ENCODE data around the gene LEFTY2.
A peak's percentile ranks its signal among the peaks of the same experiment; 100 is the strongest.
"Not testable (repeated sequence)": the region's sequence is repeated elsewhere in the genome, so short reads cannot be mapped to it uniquely, and the experiment has no call there.

Gene LEFTY2

DNA sequence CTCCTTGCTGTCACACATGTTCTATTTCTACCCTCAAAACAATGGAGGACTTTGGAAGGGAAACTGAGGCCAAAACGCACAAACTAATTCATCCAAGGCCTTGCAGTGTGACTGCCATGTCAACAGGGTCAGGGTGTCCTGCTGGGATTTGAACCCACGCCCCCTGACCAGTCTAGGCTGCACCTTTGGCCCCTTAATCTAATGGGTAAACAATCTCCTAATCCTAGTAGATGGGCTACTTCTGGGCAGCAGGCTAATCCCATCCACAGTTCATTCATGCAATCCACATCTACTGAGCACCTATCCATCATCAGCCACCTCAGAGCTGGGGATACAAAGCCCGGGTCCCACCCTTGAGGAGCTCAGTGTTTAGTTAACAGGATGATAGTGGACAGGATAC, 17.0 kb upstream of the LEFTY2 start:
- DNase-seq (ENCODE audit: insufficient read length, low spot score) (no peak), FAIRE-seq (no peak)

DNA sequence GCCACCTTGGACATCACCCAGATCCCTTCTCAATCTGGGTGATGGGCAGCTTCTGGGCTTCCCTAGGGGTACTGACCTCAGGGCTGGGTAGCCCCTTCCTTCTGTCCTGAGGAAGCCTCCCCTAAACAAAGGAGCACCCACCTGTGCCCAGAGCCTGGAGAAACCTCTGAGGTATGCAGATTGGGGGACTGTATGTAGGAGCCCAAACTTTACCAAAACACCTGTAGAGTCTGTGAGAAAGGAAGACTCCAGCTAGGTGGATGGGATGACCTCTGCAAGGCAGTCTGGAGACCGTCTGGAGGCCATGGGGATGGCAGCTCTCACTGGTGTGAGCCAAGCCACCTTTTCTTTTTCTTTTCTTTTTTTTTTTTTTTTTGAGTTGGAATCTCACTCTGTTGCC, 13.7 kb upstream of the LEFTY2 start:
- FAIRE-seq (no peak), DNase-seq (ENCODE audit: insufficient read length, low spot score) (no peak)

DNA sequence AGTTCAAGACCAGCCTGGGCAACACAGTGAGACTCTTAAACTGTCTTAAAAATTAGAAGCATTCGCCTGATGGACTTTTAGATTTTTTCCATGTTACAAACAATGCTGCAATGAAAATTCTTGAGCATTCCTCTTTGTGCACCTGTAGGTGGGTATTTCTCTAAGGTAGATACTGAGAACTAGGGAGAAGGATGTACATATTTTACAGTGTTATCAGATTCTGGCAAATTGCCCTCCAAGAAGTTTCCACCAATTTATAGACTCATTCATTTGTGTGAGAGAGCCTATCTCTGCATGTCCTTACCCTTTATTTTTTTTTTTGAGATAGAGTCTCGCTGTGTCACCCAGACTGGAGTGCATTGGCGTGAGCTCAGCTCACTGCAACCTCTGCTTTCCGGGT, 12.3 kb upstream of the LEFTY2 start:
- DNase-seq (ENCODE audit: insufficient read length, low spot score) (no peak), FAIRE-seq (no peak)

DNA sequence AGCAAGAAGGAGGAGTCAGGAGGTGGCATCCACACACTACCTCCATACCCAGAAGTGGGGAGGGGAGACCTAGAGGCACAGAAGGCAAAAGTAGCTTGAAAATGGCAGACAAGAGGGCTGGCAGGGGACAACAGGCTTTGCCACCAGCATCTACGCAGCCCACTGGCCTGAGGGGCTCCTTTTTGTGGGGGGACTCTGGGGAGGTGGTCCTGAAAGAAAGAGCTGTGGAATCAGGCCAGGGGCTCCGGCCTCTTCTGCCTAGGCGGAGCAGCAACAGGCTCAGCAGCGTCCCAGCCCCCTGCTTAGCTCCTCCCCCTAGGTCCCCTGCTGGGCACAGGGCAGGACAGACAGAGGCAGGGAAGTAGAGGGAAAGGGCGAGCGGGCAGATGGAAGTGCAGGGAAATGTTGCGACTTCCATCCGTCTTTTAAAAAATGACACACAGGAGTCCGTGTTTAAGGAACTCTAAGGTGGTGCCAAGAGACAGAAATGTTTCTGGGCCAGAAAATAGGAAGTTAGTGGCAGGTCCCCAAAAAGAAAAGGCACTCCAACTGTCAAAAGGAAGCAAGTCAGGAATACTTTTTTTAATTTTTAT, 10.0 kb upstream of the LEFTY2 start:
- FAIRE-seq, result no peak
- no peak for DNase-seq (ENCODE audit: insufficient read length, low spot score)

DNA sequence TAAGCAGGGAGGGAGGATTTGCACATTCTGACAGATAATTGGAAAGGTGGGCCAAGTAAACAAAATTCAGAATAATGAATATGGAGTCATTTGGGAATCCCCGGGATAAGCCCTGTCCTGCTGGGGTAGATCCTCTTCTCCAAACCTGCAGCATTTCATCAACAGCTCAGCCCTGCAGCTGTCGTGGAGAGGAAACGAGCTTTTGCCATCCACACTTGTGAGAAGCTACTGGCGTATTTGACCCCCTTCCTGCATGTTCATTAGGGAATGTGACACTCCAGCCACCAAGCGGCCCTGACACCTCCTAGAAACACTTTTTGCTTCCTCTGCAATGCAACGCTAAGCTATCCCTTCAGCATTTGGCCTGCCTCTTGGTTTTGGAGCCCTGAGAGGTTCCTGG, 8.0 kb upstream of the LEFTY2 start:
- no peak for FAIRE-seq
- DNase-seq (ENCODE audit: insufficient read length, low spot score), result no peak

DNA sequence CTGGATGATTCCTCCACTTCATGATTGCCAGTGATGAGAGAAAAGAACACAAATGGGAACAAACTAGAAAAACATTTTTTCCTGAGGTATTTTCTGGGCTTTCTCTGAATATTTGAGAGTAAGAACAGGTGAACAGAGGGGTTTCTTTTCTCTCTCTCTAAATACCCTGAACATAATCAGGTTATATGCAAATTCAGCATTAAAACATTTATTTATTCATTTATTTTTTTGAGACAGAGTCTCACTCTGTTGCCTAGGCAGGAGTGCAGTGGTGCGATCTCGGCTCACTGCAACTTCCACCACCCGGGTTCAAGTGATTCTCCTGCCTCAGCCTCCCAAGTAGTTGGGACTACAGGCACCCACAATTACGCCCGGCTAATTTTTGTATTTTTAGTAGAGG, 5.8 kb upstream of the LEFTY2 start:
- FAIRE-seq (no peak), DNase-seq (ENCODE audit: insufficient read length, low spot score) (no peak)

DNA sequence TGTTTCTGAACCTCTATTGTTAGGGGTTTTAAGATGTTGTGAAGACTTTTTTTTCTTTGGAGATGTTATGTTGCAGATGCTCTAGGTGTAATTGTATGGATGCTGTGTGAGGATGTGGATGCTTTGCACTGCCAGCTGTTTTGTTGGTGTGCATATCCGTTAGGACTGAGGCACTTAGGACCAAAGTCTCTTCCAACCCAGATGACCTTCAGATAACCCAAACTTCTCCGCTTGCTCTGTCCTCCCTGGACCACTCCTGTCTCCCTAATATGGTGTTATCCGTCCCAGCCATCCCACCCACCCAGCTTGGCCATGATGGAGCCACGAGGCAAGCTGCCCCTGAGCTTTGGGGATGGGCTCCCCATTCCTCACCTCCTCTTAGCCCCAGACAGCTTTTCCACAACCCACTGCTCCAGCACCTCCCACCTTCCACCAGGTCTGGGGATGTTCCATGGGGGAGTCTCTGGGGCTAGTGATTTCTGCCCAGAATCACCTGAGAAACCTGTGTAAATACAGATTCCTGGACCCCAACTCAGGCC, 5.1 kb upstream of the LEFTY2 start:
- DNase-seq (ENCODE audit: insufficient read length, low spot score) (no peak), FAIRE-seq (no peak)

DNA sequence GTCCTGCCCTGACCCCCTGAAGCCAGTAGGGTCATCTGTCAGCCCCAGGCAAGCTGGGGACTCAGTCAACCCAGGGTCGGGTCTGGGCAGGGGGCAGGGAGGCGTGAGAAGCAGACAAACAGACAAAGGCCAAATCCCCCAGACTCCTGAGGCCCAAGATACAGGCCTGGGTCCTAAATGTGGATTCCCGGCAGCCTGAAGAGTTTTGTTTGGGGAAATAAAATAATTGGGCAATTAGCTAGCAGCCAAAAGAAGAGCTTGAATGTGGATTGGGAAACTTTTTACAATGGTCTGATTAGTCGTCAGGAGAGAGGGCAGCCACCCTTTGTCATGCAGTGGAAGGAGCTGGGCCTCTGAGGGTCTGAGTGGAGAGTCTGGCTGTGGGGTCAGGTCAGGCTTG, 4.5 kb upstream of the LEFTY2 start:
- DNase-seq (ENCODE audit: insufficient read length, low spot score) (no peak), FAIRE-seq (no peak)

DNA sequence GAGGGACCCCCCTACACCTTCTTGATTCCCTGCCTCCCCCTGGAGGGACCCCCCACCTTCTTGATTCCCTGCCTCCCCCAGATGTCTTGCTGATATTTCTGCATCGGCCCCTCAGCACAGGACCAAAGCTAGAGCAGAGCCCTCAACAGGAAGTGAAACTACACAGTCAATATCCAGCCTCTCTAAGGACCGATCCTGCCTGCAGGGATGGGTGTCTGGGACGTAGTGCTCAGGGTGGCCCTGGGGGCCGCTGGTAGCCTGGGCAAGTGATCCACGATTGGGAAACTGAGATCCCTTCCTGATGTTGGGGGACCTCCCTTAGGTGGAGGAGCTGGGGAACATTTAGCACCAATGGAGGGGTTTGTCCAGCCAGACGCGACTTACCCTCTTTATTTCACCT, 3.9 kb upstream of the LEFTY2 start:
- DNase-seq (ENCODE audit: insufficient read length, low spot score) (peak; percentile 69), FAIRE-seq (peak; percentile 93)

DNA sequence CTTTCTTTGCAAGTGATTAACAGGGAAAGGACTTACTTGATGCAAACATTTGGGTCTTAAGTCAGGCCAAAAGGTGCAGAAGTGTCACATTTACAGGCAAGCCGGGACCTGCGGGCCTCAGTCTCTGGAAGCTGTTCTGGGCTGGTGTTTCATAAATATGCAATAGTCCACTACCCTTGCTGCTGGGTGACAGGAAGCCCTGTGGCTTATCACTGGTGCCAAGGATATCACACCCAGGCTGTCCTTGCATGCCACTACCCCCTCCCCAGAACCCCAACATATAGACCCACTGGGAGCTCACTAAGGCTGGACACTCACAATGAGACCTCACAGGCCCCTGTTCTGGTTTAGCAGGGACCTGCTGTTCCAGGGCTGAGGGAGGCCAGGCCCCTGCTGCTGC, 3.4 kb upstream of the LEFTY2 start:
- FAIRE-seq, result no peak

DNA sequence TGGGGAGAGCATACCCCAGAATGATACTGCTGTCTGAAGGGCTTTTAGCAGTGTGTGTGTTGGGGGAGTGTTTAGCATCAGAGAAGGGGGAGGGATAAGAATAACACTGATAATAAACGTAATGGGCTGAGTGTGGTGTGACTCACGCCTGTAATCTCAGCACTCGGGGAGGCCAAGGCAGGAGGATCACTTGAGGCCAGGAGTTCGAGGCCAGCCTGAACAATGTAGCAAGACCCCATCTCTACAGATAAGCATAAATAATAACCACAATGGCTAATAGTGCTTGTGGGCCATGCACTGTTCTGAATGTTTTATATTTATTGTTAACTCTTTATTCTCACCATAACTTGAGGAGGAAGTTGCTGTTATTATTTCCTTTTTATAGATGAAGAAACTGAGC, 2.6 kb upstream of the LEFTY2 start:
- no peak for FAIRE-seq
- no peak for DNase-seq (ENCODE audit: insufficient read length, low spot score)

More for the DNA sequence above, 3.4 kb upstream of the LEFTY2 start:
- DNase-seq (ENCODE audit: insufficient read length, low spot score), result no peak

DNA sequence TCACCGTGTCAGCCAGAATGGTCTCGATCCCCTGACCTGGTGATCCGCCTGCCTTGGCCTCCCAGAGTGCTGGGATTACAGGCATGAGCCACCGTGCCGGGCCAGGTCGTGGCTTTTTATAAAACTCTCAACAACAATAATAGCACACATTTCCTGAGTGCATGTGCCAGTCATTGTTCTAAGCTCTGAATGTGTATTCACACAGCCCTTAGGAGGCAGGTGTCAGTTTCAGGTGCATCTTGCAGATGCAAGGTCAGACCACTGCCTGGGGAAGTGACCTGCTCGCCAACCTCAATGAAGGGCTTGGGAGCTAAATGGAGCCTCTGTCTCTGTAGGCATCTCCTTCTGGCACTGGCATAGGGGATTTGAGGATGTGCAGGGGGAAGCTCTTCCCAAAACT, 1.6 kb upstream of the LEFTY2 start:
- peak; percentile 64 for DNase-seq (ENCODE audit: insufficient read length, low spot score)
- FAIRE-seq, result peak; percentile 83

DNA sequence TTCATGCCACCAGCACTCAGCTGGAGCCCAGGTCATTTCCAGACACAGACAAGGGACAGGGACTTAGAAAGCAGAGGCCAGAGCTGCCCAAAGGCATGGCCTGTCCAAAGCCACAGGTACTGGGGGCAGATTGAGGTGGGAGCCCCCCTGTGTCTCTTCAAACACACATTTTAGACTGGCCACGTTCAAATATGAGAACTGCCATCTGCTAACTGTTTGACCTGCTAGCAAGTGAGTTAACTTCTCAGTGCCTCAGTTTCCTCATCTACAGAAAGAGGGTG, 862 bp upstream of the LEFTY2 start:
- peak; percentile 35 for FAIRE-seq
- no peak for DNase-seq (ENCODE audit: insufficient read length, low spot score)

DNA sequence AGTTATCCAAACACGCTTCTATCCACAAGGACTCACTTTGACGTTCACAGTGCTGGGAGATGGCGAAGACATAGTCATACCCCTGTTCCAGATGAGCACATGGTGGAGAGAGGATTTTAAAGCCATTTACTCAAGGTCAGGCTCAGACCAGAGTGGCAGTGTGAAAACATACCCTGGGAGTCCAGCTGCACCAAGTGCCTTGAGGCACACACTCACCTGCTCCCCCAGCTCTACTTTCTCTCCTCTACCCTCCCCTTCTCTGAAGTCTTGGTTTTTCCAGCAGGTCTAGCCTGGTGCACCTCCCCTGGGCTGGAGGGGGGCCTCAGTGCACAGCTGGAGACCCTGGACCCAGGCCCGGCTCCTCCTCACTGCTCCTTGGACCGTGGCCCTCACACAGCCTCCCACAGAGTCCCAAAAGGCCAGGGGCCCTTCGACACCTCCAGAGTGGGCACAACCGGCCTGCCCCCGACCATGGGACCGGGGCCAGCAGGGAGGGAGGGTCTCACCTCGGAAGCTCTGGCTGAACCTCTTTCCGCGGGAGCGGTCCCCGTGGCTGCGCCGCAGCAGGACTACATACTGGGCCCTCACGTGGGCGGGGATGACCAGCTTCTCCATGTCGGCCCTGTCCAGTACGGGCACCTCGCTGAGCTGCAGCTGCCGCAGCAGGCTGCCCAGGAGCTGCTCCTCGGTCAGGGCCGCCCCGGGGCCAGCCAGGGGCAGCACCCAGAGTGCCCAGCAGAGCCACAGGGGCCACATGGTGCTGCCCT, 452 bp downstream of the LEFTY2 start:
- DNase-seq (ENCODE audit: insufficient read length, low spot score) (no peak), FAIRE-seq (no peak)

DNA sequence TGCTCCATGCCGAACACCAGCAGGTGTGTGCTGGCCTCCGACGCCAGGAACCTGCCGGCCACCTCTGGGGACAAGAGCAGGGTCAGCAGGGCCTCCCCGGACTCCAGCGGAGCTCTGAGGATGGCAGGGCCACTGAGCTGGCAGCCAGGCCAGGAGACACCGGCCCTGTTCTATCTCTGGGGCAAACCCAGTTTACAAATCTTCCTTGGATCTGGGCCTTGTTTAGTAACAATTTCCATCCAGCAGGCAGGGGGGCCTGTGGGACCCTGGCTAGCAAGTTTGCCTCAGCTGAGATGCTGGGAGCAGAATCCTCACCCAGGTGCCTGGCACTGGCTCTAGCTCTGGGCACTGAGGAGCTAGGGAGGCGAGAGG, 1.1 kb downstream of the LEFTY2 start:
- not testable (repeated sequence) for FAIRE-seq; DNase-seq (ENCODE audit: insufficient read length, low spot score)

DNA sequence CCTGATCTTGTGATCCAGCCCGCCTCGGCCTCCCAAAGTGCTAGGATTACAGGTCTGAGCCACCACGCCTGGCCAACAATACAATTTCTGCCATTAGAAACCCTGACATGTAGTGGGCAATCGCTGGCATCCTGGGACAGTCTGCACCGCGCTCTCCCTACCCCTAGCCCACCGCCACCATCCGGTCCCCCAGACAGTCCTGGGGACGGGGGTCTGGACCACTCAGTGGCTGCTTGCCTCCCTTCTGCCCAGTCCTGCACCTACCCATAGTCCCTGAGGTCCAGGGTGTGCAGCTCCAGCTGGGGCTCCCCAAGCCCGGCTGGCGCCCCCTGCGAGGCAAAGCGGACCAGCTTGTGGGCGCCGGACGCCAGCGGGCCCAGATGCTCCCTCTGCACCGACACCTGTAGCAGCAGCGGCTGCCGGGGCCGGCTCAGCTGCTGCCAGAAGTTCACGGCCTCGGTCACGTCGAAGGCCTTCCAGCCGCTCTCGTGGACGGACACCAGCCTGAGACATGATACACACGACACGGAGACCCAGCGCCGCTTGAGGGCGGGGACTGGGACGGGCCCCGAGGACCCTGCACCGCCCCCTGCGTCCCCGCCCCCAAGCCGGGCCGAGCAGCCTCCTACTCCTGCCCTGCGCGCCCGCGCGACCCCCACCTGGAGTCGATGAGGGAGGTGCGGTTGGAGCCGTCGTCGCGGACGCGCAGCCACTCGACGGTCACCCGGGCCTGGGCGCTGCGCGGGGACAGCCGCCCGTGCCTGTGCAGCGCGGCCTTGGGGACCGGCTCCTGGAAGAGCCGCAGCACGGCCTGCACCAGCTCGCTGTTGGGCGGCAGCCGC, 1.7 kb downstream of the LEFTY2 start:
- not testable (repeated sequence) for FAIRE-seq; DNase-seq (ENCODE audit: insufficient read length, low spot score)

DNA sequence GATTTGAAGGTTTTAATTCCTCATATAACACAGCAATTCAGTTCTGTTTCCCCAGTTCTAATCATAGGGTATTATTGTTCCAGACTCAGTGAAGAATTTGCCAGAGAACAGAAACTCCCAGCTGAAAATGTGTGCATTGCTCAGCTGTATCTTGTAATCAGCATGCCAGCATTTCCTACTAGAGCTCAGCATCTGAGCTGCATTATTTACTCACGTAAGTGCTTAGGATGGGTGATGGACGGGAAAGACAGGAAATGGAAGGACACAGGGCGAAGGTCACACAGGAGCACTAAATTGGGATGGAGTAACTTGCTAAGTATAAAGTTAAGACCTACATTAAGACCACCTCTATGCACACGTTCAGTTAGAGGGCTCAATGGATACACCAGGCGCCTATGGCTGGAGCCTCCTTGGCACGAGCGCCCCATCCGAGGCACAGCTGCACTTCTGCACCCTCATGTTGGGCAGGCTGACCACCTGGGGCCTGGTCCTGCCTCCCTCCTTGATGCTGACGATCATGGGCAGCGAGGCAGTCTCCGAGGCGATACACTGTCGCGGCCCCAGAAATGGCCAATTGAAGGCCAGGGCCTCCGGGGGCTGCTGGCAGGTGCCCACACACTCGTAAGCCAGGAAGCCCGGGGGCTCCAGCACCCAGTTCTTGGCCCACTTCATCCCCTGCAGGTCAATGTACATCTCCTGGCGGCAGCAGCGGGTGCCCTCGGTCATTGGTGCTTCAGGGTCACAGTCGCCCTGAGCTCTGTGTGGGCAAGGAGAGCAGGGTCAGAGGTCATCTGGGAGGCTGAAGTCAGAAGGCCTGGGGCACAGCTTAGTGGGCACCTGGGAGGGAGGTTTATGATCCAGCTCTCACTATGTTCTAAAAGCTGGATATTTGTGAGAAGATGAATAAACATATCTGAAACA, 3.7 kb downstream of the LEFTY2 start:
- no peak for DNase-seq (ENCODE audit: insufficient read length, low spot score)
- FAIRE-seq, result no peak

DNA sequence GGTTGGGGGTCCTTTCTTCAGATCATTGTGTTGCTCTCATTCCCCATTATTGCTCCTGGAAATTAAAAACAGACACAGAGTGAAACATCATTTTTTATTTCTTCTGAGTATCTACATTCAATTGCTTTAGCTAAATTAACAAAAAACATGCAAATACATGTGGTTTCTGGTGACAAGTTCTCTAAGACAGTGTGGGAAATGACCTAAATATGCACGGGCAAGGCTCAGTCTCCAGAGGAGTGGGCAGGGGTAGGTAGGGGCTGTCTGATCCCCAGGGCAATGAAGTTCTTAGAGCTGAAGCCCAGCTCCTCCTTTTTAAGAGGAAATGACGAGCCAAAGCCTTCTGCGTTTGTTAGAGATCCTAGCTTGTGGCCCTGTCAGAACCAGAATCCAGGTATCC, 4.5 kb downstream of the LEFTY2 start:
- FAIRE-seq, result no peak
- no peak for DNase-seq (ENCODE audit: insufficient read length, low spot score)

DNA sequence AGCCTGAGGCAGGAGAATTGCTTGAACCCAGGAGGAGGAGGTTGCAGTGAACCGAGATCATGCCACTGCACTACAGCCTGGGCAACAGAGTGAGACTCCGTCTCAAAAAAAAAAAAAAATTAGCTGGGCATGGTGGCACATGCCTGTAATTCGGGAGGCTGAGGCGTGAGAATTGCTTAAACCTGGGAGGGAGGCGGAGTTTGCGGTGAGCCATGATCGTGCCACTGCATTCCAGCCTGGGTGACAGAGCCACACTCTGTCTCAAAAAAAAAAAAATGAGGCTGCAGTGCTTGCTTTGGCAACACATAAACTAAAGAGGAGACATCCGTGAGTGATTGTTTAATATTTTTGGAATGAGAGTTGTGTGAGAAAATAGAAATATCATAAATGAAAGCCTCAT, 4.9 kb downstream of the LEFTY2 start:
- FAIRE-seq; DNase-seq (ENCODE audit: insufficient read length, low spot score): not testable (repeated sequence)

DNA sequence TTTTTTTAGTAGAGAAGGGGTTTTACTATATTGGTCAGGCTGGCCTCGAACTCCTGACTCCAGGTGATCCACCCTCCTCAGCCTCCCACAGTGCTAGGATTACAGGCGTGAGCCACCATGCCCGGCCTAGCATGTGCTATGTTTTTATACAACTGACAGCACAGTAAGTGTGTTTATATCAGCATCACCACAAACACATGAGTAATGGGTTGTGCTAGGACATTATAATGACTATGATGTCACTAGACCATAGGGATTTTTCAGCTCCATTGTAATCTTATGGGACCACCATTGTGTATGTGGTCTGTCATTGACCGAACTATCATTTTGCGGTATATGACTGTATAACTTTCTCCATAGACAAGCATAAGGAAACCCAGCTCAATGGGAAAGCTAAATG, 6.3 kb downstream of the LEFTY2 start:
- DNase-seq (ENCODE audit: insufficient read length, low spot score), result no peak
- no peak for FAIRE-seq

DNA sequence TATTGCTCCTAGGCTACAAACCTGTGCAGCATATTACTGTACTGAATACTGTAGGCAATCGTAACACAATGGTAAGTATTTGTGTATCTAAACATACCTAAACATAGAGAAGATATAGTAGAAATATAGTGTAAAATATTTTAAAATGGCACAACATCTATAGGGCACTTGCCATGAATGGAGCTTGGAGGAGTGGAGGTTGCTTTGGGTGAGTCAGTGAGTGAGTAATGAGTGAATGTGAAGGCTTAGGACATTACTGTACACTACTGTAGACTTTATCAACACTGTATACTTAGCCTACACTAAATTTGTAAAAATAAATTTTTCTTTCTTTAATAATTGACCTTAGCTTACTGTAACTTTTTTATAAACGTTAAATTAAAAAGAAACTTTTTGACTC, 7.9 kb downstream of the LEFTY2 start:
- FAIRE-seq (no peak), DNase-seq (ENCODE audit: insufficient read length, low spot score) (no peak)
